IMR-90 (cell line): ENCODE data around the gene MAP3K13. TPM values are rescaled to one million over a fixed set of nuclear protein-coding genes. Genes with fewer than 3 reads are reported as not detected.

Experiments used
- ATAC-seq: fragments of 200-7000 bp; cut with Tn5 transposase; 2 replicates; pipeline ENCODE4 v1.9.1; 2020; ENCODE audit warnings: low read depth, mild to moderate bottlenecking, moderate library complexity
- BruUV-seq: library from RNA; stranded (reverse); fragments of 400-500 nt; replicated peaks from 2 replicates; lab custom pipeline; 2021; lab: Mats Ljungman, UMichigan
- CTCF ChIA-PET: fragments of 300-600 bp; formaldehyde crosslinking; extraction: SDS; loops from one replicate; lab custom pipeline; 2021; ENCODE audit warnings: antibody characterized with exemption; lab: Yijun Ruan, JAX
- POLR2A ChIA-PET: fragments of 300-600 bp; sonication (Branson Sonifier 250); formaldehyde crosslinking; loops from one replicate; lab custom pipeline; 2022; ENCODE audit warnings: antibody characterized with exemption; ENCODE audit not compliant: unreplicated experiment; lab: Charles Lee
- DNase-seq: peaks from one replicate; pipeline ENCODE4 v3.0.0; 2013
- H2AFZ ChIP-seq: replicated peaks from 2 replicates; pipeline ENCODE3; 2013; ENCODE audit warnings: low read length, mild to moderate bottlenecking; ENCODE audit not compliant: poor library complexity
- H2AK5ac ChIP-seq: 2 replicates; pipeline ENCODE4 v1.6.1; 2013; ENCODE audit warnings: low read depth, low read length, inconsistent platforms
- H2AK9ac ChIP-seq: replicated peaks from 2 replicates; pipeline ENCODE3; 2013; ENCODE audit warnings: mild to moderate bottlenecking, low read depth, low read length, moderate library complexity; ENCODE audit not compliant: poor library complexity
- H2BK120ac ChIP-seq: 2 replicates; pipeline ENCODE4 v1.6.1; 2013; ENCODE audit warnings: low read depth, low read length, inconsistent platforms
- H2BK15ac ChIP-seq: 3 replicates; pipeline ENCODE4 v1.6.1; 2013; ENCODE audit warnings: low read depth, low read length, inconsistent platforms
- H2BK20ac ChIP-seq: 2 replicates; pipeline ENCODE4 v1.6.1; 2013; ENCODE audit warnings: low read depth, mild to moderate bottlenecking, inconsistent platforms, low read length, moderate library complexity
- H2BK5ac ChIP-seq: 2 replicates; pipeline ENCODE4 v1.6.1; 2013; ENCODE audit warnings: mild to moderate bottlenecking, low read depth, low read length, inconsistent platforms; ENCODE audit not compliant: poor library complexity, severe bottlenecking
- H3K14ac ChIP-seq: replicated peaks from 2 replicates; pipeline ENCODE4 v1.6.1; 2013; ENCODE audit warnings: low read depth, low read length, inconsistent platforms
- H3K18ac ChIP-seq: 2 replicates; pipeline ENCODE4 v1.6.1; 2013; ENCODE audit warnings: low read depth, low read length, control low read depth
- H3K23ac ChIP-seq: 2 replicates; pipeline ENCODE4 v1.6.1; 2013; ENCODE audit warnings: low read depth, low read length, inconsistent platforms
- H3K27ac ChIP-seq: 2 replicates; pipeline ENCODE4 v1.5.1; 2013; ENCODE audit warnings: mild to moderate bottlenecking, control low read depth, low read length; ENCODE audit not compliant: insufficient read depth
- H3K27me3 ChIP-seq: 2 replicates; pipeline ENCODE4 v1.6.1; 2013; ENCODE audit warnings: low read length; ENCODE audit not compliant: control insufficient read depth, insufficient read depth
- H3K36me3 ChIP-seq: 2 replicates; pipeline ENCODE4 v1.6.1; 2013; ENCODE audit warnings: low read length, mixed read lengths; ENCODE audit not compliant: control insufficient read depth, insufficient read depth
- H3K4ac ChIP-seq: 2 replicates; pipeline ENCODE4 v1.6.1; 2013; ENCODE audit warnings: low read depth, low read length, inconsistent platforms
- H3K4me1 ChIP-seq: 2 replicates; pipeline ENCODE4 v1.6.1; 2013; ENCODE audit warnings: low read length, mixed read lengths; ENCODE audit not compliant: control insufficient read depth, insufficient read depth
- H3K4me2 ChIP-seq: 2 replicates; pipeline ENCODE4 v1.6.1; 2013; ENCODE audit warnings: low read depth, mild to moderate bottlenecking, control low read depth, low read length, moderate library complexity
- H3K4me3 ChIP-seq: 2 replicates; pipeline ENCODE4 v1.5.1; 2013; ENCODE audit warnings: low read depth, mild to moderate bottlenecking, control low read depth, low read length, moderate library complexity; ENCODE audit not compliant: insufficient read depth
- H3K56ac ChIP-seq: 2 replicates; pipeline ENCODE4 v1.6.1; 2013; ENCODE audit warnings: low read length, inconsistent platforms; ENCODE audit not compliant: insufficient read depth; ENCODE audit errors: extremely low read depth
- H3K79me1 ChIP-seq, 2 experiments: 2 replicates each; pipeline ENCODE4 v1.6.1; 2013; ENCODE audit warnings: low read length in 2 of 2, inconsistent platforms in 1 of 2, low read depth in 1 of 2
- H3K9ac ChIP-seq: 2 replicates; pipeline ENCODE4 v1.6.1; 2013; ENCODE audit warnings: low read depth, low read length, control low read depth
- H3K9me1 ChIP-seq: 2 replicates; pipeline ENCODE4 v1.6.1; 2013; ENCODE audit warnings: low read length, inconsistent platforms; ENCODE audit not compliant: insufficient read depth
- H3K9me3 ChIP-seq: 2 replicates; pipeline ENCODE4 v1.6.1; 2013; ENCODE audit warnings: low read length; ENCODE audit not compliant: control insufficient read depth, insufficient read depth
- H4K20me1 ChIP-seq: 2 replicates; pipeline ENCODE4 v1.6.1; 2013; ENCODE audit warnings: low read length, inconsistent platforms; ENCODE audit not compliant: insufficient read depth
- H4K5ac ChIP-seq: 2 replicates; pipeline ENCODE4 v1.6.1; 2013; ENCODE audit warnings: mild to moderate bottlenecking, low read depth, low read length, control low read depth
- H4K8ac ChIP-seq, 2 experiments: 2 replicates each; pipeline ENCODE4 v1.6.1; 2013; ENCODE audit warnings: low read depth in 2 of 2, low read length in 2 of 2, control low read depth in 1 of 2, inconsistent platforms in 1 of 2
- H4K91ac ChIP-seq: 2 replicates; pipeline ENCODE4 v1.6.1; 2013; ENCODE audit warnings: low read depth, low read length, inconsistent platforms; ENCODE audit not compliant: insufficient read depth
- CTCF ChIP-seq: conservative IDR thresholded peaks from 2 replicates; pipeline ENCODE4 v1.5.1; 2012; ENCODE audit warnings: mild to moderate bottlenecking, low read depth, low read length, improper control_type of control experiment
- POLR2A ChIP-seq: IDR thresholded peaks from 2 replicates; pipeline ENCODE4 v1.6.1; 2012; ENCODE audit warnings: mild to moderate bottlenecking, low read depth, low read length
- RAD21 ChIP-seq: IDR thresholded peaks from 2 replicates; pipeline ENCODE4 v1.6.1; 2012; ENCODE audit warnings: low read length, improper control_type of control experiment
- RCOR1 ChIP-seq: IDR thresholded peaks from 2 replicates; pipeline ENCODE4 v1.6.1; 2012; ENCODE audit warnings: mild to moderate bottlenecking, low read length, improper control_type of control experiment; ENCODE audit not compliant: insufficient replicate concordance
- RFX5 ChIP-seq: IDR thresholded peaks from 2 replicates; pipeline ENCODE4 v1.8.0; 2012; ENCODE audit warnings: low read depth, mild to moderate bottlenecking, low read length, moderate library complexity
- USF2 ChIP-seq: fragments of 150-350 bp; IDR thresholded peaks from 2 replicates; pipeline ENCODE4 v1.6.1; 2017; ENCODE audit warnings: mild to moderate bottlenecking, antibody characterized with exemption, low read length, low read depth
- WGBS, 2 experiments: methylation state at CpG; one replicate each; pipeline versions ENCODE4 v1.1.5 to v1.1.7; 2013; ENCODE audit warnings: missing lambda C conversion rate in 2 of 2; ENCODE audit not compliant: insufficient read length in 1 of 2; ENCODE audit errors: extremely low coverage in 2 of 2; 5-methylcytosine and 5-hydroxymethylcytosine counted together
- dilution Hi-C: fragments of 300-500 bp; cut with HindIII; formaldehyde crosslinking; loops from one replicate; pipeline ENCODE4 v1.14.3; 2018; ENCODE audit warnings: low sequenced_read_pairs; ENCODE audit not compliant: unreplicated experiment
- in situ Hi-C: fragments of 300-500 bp; cut with MboI; formaldehyde crosslinking; loops from 3 replicates; pipeline ENCODE4 v1.14.3; 2019; ENCODE audit warnings: low sequenced_read_pairs, inconsistent platforms, mixed read lengths
- intact Hi-C: fragments of 100-400 bp; cut with micrococcal nuclease; formaldehyde crosslinking; loops from 2 replicates; pipeline ENCODE4 v1.10.0; 2022
- polyA plus RNA-seq, 3 experiments: library from polyadenylated mRNA; depleted of rRNA; stranded (reverse); fragments of >200 nt; gene quantifications; 2 replicates each; pipeline ENCODE4 v1.2.3, GENCODE V29; 2012; ENCODE audit warnings: low replicate concordance in 1 of 3
- total RNA-seq: library from RNA; depleted of rRNA; stranded (reverse); fragments of >200 nt; gene quantifications from 2 replicates; pipeline ENCODE4 v1.2.3, GENCODE V29; 2012

The MAP3K13 gene
- total and polyA plus RNA-seq, 2 of the 4 experiments (the other 2 are of a cell fraction), result 9.9 to 17.6 TPM

GRCh38 chr3:185526349-185526951 lies 163.5 kb downstream of the MAP3K13 start:
- ChIA-PET POLR2A (no interaction called here), CTCF (no interaction called here)
- Histone ChIP-seq H3K23ac (no peak overlapping the region), H3K18ac (no peak overlapping the region), H3K4me1 (no peaks in the 10 kb centered on the region), H3K36me3 (no peaks in the 10 kb centered on the region), H3K9me1 (no peaks in the 10 kb centered on the region), H3K9ac (no peak overlapping the region), H3K9me3 (no peaks in the 10 kb centered on the region), H2BK15ac (no peak overlapping the region), H3K56ac (no peak overlapping the region), H2AFZ (no peak overlapping the region), H2AK9ac (no peak overlapping the region), H3K4ac (no peak overlapping the region), H4K5ac (no peak overlapping the region), H3K79me1 (no peaks in the 10 kb centered on the region), H3K14ac (no peak overlapping the region), H2BK120ac (no peak overlapping the region), H3K27me3 (peaks cover 8% of the 10 kb centered on the region), H2BK20ac (no peak overlapping the region), H4K20me1 (no peaks in the 10 kb centered on the region), H4K91ac (no peak overlapping the region), H3K4me2 (no peak overlapping the region), H2AK5ac (no peak overlapping the region), H4K8ac (no peak overlapping the region), H3K4me3 (no peak overlapping the region), H3K27ac (no peak overlapping the region), H2BK5ac (no peak overlapping the region)
- intact Hi-C loops (no loop called here), dilution Hi-C loops (no loop called here), in situ Hi-C loops (no loop called here)
- no peak for TF ChIP-seq RCOR1
- TF ChIP-seq POLR2A, result no peak
- TF ChIP-seq RFX5, result no peak
- no peak for TF ChIP-seq CTCF
- TF ChIP-seq USF2, result no peak
- no peak for TF ChIP-seq RAD21
- BruUV-seq, result no TSS peak
- ATAC-seq (no peak), DNase-seq (no peak)
- WGBS, 2 experiments, result no CpG with 5 or more reads among the region's 2 CpGs
